ENCODE data around the gene WWOX. TPM values are rescaled to one million over a fixed set of nuclear protein-coding genes. Genes with fewer than 3 reads are reported as not detected.
"Not testable (repeated sequence)": the region's sequence is repeated elsewhere in the genome, so short reads cannot be mapped to it uniquely, and the experiment has no call there.

Gene WWOX
- total RNA-seq, 1 donor from 2014 or later, result 9.5 TPM

- DNase-seq (ENCODE audit: low read depth in 2 of 2), result no peak
These were observed 1158.6 kb downstream of the WWOX start for GRCh38 chr16:79257953-79258490.

- not testable (repeated sequence) for DNase-seq (ENCODE audit: low read depth in 2 of 2)
These were observed 1161.4 kb downstream of the WWOX start for GRCh38 chr16:79260890-79261289.

GRCh38 chr16:79261481-79261940 lies 1162.1 kb downstream of the WWOX start:
- no peak for DNase-seq (ENCODE audit: low read depth in 2 of 2)

GRCh38 chr16:79261944-79262552 lies 1162.6 kb downstream of the WWOX start:
- no peak for DNase-seq (ENCODE audit: low read depth in 2 of 2)

Other genes with a start within 250 kb of the WWOX start
- gene CLEC3A, start 77.1 kb upstream of the WWOX start, total RNA-seq, result not detected in 2 replicates